PC-9 (cell line): ENCODE measurements around the gene C16orf90. TPM values are rescaled to one million over a fixed set of nuclear protein-coding genes. Genes with fewer than 3 reads are reported as not detected.
A peak's percentile ranks its signal among the peaks of the same experiment; 100 is the strongest.

Experiments
- BruUV-seq: library from RNA; stranded (reverse); fragments of 400-500 nt; replicated peaks from 2 replicates; lab custom pipeline; 2021; lab: Mats Ljungman, UMichigan
- CTCF ChIA-PET: fragments of 300-600 bp; sonication (Branson Sonifier 250); formaldehyde crosslinking; loops from one replicate; lab custom pipeline; 2022; ENCODE audit warnings: antibody characterized with exemption; lab: Charles Lee
- POLR2A ChIA-PET: fragments of 300-600 bp; sonication (Branson Sonifier 250); formaldehyde crosslinking; loops from one replicate; lab custom pipeline; 2022; ENCODE audit warnings: antibody characterized with exemption; ENCODE audit not compliant: unreplicated experiment; lab: Charles Lee
- DNase-seq, 2 experiments: peaks; one replicate each; pipeline versions ENCODE4 v3.0.0 to v3.0.0-alpha.2; 2015 to 2022; ENCODE audit warnings: mixed read lengths in 1 of 2
- H2AFZ ChIP-seq: fragments of 200-600 bp; sonication (generic); 2 replicates; pipeline ENCODE4 v1.8.1; 2017; ENCODE audit warnings: antibody characterized with exemption
- H3F3A ChIP-seq: fragments of 200-600 bp; sonication (generic); 2 replicates; pipeline ENCODE4 v1.8.1; 2017; ENCODE audit warnings: antibody characterized with exemption, mild to moderate bottlenecking, low read depth; ENCODE audit not compliant: insufficient read depth
- H3K27ac ChIP-seq: fragments of 200-600 bp; sonication (generic); 2 replicates; pipeline ENCODE4 v1.6.1; 2016; ENCODE audit warnings: mixed run types
- H3K27me3 ChIP-seq: fragments of 200-600 bp; sonication (generic); 2 replicates; pipeline ENCODE4 v1.6.1; 2016; ENCODE audit warnings: low read depth, mixed run types; ENCODE audit not compliant: insufficient read depth
- H3K36me3 ChIP-seq: fragments of 200-600 bp; sonication (generic); 2 replicates; pipeline ENCODE4 v1.6.1; 2016; ENCODE audit warnings: low read depth, mixed run types
- H3K4me1 ChIP-seq: fragments of 200-600 bp; sonication (generic); replicated peaks from 2 replicates; pipeline ENCODE4 v1.6.1; 2016; ENCODE audit warnings: mixed run types; ENCODE audit not compliant: insufficient read depth
- H3K4me2 ChIP-seq: fragments of 200-600 bp; sonication (generic); 2 replicates; pipeline ENCODE4 v1.6.1; 2017; ENCODE audit warnings: mixed run types
- H3K4me3 ChIP-seq: fragments of 200-600 bp; sonication (generic); 2 replicates; pipeline ENCODE4 v1.6.1; 2016; ENCODE audit warnings: mixed run types
- H3K79me2 ChIP-seq: fragments of 200-600 bp; sonication (generic); 2 replicates; pipeline ENCODE4 v1.6.1; 2017; ENCODE audit warnings: low read depth, mixed run types
- H3K9me2 ChIP-seq: fragments of 200-600 bp; sonication (generic); 2 replicates; pipeline ENCODE4 v1.8.1; 2017; ENCODE audit warnings: mild to moderate bottlenecking; ENCODE audit not compliant: insufficient read depth
- H3K9me3 ChIP-seq: fragments of 200-600 bp; sonication (generic); 2 replicates; pipeline ENCODE4 v1.8.1; 2016; ENCODE audit warnings: low read depth; ENCODE audit not compliant: insufficient read depth
- H4K20me1 ChIP-seq: fragments of 200-600 bp; sonication (generic); 2 replicates; pipeline ENCODE4 v1.8.1; 2017; ENCODE audit not compliant: insufficient read depth
- EZH2 ChIP-seq: fragments of 200-600 bp; sonication (generic); IDR thresholded peaks from 2 replicates; pipeline ENCODE4 v1.8.0; 2017; ENCODE audit warnings: antibody characterized with exemption, low read depth
- intact Hi-C: fragments of 100-400 bp; cut with micrococcal nuclease; formaldehyde crosslinking; loops from one replicate; pipeline ENCODE4 v1.10.0; 2022; ENCODE audit not compliant: unreplicated experiment
- total RNA-seq: library from RNA; stranded (reverse); gene quantifications from 2 replicates; pipeline ENCODE4 v1.2.3, GENCODE V29; 2021
- TF ChIP-seq, protein P1 (sequence below): fragments of 200-600 bp; sonication (generic); conservative IDR thresholded peaks from 2 replicates; pipeline ENCODE4 v1.6.1; 2017; ENCODE audit warnings: mixed run types, antibody characterized with exemption, mild to moderate bottlenecking, moderate library complexity

C16orf90 gene
- total RNA-seq, 1 experiment from 2014 or later, result not detected

DNA sequence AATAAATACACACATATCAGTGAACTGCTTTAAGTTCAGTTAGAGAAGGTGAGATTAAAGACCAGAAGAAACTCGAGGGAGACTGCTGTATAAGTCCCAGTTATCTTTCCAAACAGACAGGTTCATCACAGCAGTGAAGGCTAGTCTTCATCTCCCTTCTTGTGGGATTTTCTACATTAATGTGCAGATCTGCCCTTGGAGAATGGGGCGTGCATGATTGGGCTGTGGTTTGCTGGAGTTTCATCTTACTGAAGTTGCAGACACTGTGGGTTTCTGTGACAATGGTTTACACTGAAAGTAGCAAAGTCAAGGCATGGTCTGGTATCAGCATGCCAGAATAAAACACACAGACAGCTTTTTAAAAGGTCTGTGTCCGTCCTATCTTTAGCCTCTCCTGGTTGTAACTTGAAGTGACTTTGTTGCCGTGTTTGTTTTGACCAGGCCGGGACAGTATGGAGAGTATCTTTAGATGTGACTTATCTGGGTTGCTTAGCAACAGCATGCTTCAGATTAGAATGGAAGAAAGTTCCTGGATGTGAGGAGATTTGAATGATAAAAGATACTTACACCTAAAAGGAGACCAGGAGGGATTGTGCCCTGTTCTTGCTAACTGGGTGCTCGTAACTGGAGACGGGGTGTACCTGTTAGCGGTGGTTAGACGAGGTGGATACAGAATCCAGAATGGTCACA lies 35.7 kb downstream of the C16orf90 start:
- no peak overlapping the region; the same call in 1 of the 2 replicates for H3K27ac ChIP-seq
- ChIA-PET POLR2A (no interaction called here), CTCF (no interaction called here)
- H3K79me2 ChIP-seq, result peaks cover 63% of the 10 kb centered on the region
- peaks cover 20% of the 10 kb centered on the region for H3K4me1 ChIP-seq
- H3K36me3 ChIP-seq, result no peaks in the 10 kb centered on the region
- H2AFZ ChIP-seq, result no peak overlapping the region
- peak overlapping the region; percentile 84 for H3K4me3 ChIP-seq
- H3K9me3 ChIP-seq, result no peaks in the 10 kb centered on the region
- intact Hi-C loops, result loop anchor here (2.0 to 10.0 kb wide), 3 partner anchors 49 to 272 kb away; partner anchors contain the start of gene OR1F1
- DNase-seq, result no peak
- no TSS peak for BruUV-seq
- no peaks in the 10 kb centered on the region for H3K27me3 ChIP-seq
- TF ChIP-seq, protein P1, sequence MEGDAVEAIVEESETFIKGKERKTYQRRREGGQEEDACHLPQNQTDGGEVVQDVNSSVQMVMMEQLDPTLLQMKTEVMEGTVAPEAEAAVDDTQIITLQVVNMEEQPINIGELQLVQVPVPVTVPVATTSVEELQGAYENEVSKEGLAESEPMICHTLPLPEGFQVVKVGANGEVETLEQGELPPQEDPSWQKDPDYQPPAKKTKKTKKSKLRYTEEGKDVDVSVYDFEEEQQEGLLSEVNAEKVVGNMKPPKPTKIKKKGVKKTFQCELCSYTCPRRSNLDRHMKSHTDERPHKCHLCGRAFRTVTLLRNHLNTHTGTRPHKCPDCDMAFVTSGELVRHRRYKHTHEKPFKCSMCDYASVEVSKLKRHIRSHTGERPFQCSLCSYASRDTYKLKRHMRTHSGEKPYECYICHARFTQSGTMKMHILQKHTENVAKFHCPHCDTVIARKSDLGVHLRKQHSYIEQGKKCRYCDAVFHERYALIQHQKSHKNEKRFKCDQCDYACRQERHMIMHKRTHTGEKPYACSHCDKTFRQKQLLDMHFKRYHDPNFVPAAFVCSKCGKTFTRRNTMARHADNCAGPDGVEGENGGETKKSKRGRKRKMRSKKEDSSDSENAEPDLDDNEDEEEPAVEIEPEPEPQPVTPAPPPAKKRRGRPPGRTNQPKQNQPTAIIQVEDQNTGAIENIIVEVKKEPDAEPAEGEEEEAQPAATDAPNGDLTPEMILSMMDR, result no peak
- TF ChIP-seq EZH2, result no peak
- no peaks in the 10 kb centered on the region for H3K9me2 ChIP-seq
- peak overlapping the region; percentile 98 for H3K4me2 ChIP-seq
- H3F3A ChIP-seq, result peaks cover 11% of the 10 kb centered on the region; the same call in 1 of the 2 replicates
- peaks cover 51% of the 10 kb centered on the region for H4K20me1 ChIP-seq

DNA sequence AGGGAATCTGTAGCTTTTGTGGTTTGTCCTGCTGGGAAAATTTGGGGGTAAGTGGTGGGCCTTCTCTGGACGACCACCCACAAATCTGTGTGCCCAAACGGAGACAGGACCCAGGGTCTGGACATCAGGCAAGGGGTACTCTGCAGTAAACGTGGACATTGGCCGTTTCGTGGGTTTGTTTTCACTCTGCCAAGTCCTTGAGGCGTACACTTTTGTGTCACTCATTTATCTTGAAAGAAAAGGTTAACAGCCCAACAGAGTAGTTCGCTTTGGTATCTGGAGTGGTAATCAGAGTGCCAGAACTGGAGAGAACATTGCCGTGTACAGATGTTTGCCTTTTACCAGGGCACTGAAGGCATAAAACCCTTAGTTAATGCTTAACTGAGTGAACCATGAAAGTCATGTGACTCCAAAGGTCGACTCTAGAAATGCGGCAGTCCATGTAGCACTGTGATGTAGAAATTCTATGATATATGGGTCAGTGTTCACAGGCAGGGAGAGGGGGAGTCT lies 36.4 kb downstream of the C16orf90 start:
- no peak for DNase-seq
- H3K27ac ChIP-seq, result peak overlapping the region; percentile 9
- H3K36me3 ChIP-seq, result no peaks in the 10 kb centered on the region
- peaks cover 45% of the 10 kb centered on the region for H4K20me1 ChIP-seq
- BruUV-seq, result TSS peak; percentile 34
- CTCF ChIA-PET, result no interaction called here
- peak overlapping the region; percentile 72 for H2AFZ ChIP-seq
- POLR2A ChIA-PET, result no interaction called here
- H3K4me2 ChIP-seq, result peak overlapping the region; percentile 98
- H3F3A ChIP-seq, result peaks cover 11% of the 10 kb centered on the region; the same call in 1 of the 2 replicates
- peaks cover 56% of the 10 kb centered on the region for H3K79me2 ChIP-seq
- H3K4me1 ChIP-seq, result peaks cover 20% of the 10 kb centered on the region
- no peaks in the 10 kb centered on the region for H3K9me2 ChIP-seq
- peak overlapping the region; percentile 84 for H3K4me3 ChIP-seq
- TF ChIP-seq, protein P1, result no peak
- no peak for TF ChIP-seq EZH2
- H3K9me3 ChIP-seq, result no peaks in the 10 kb centered on the region
- intact Hi-C loops, result loop anchor here (2.0 to 10.0 kb wide), 3 partner anchors 50 to 272 kb away; partner anchors contain the start of gene OR1F1
- no peaks in the 10 kb centered on the region for H3K27me3 ChIP-seq

DNA sequence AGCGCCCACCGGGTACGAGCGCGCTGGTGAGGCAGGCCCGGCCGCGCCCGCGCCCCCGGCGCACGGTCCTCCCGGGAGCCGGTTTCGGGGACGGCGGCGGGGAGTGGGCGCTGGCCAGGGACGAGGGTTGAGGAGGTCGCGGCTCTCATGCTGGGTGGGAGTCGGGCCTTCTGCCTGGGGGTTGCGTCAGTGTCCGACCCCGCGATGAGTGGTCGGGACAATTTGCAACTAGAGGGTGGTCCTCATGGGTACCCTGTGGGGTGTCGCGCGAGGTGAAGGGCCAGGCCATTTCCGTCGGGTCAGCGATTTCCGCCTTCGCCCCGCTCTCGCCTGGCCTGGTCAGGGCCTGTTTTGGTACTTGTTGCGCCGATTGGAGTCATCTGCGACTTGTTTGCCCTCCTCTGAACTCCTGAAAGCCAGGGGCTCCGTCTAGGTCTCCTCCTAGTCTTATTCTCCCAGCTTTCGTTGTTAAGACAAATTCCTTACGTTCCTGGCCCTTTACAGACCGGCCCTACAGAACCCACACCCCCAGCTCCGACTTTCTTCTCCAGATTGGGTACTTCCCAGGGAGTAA lies 36.9 kb downstream of the C16orf90 start:
- H3K27me3 ChIP-seq, result no peaks in the 10 kb centered on the region
- H3K79me2 ChIP-seq, result peaks cover 51% of the 10 kb centered on the region
- peaks cover 11% of the 10 kb centered on the region; the same call in 1 of the 2 replicates for H3F3A ChIP-seq
- intact Hi-C loops, result loop anchor here (2.0 to 10.0 kb wide), 3 partner anchors 50 to 271 kb away; partner anchors contain the start of gene OR1F1
- no peaks in the 10 kb centered on the region for H3K9me3 ChIP-seq
- peak in 1 of 2 experiments; percentile 33 for DNase-seq
- peak overlapping the region; percentile 98 for H3K4me2 ChIP-seq
- H3K27ac ChIP-seq, result peak overlapping the region; percentile 9
- peak overlapping the region; percentile 72 for H2AFZ ChIP-seq
- H3K4me3 ChIP-seq, result peak overlapping the region; percentile 84
- BruUV-seq, result no TSS peak
- peaks cover 40% of the 10 kb centered on the region for H4K20me1 ChIP-seq
- ChIA-PET POLR2A (no interaction called here), CTCF (no interaction called here)
- no peaks in the 10 kb centered on the region for H3K36me3 ChIP-seq
- TF ChIP-seq, protein P1, result no peak
- no peak for TF ChIP-seq EZH2
- peaks cover 20% of the 10 kb centered on the region for H3K4me1 ChIP-seq
- H3K9me2 ChIP-seq, result no peaks in the 10 kb centered on the region
